Measurements from ENCODE around the gene AP1AR.
"Not testable (repeated sequence)": the region's sequence is repeated elsewhere in the genome, so short reads cannot be mapped to it uniquely, and the experiment has no call there.

AP1AR gene

DNA sequence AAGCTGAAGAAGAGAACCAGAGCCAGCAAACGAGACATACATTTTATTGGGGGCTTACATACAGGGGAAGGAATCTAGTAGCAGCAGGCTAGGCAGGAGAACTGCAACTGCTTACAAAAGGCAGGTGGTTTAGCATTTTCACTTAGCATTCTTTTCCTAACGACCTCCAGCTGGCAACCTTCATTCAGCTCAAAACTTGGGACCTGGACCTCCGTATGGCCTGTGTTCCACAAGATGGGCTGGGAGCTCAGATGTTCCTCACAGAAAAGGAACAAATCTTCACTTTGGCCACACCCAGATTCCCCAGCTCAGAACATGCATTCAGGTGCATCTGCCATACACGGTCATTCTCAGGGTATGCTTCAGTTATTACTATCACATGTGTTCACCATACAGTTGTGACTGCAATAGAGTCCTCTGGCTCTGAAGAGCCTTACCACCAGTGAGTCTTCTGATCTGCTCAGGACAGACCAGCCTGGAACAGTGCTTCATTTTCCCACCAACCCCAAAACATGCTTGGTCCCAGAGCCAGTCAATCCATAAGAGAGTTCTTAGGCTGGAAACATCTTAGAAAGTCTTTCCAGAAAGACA, 29.6 kb upstream of the AP1AR start:
- Histone ChIP-seq H3K9me3 (ENCODE audit: control insufficient read depth in 1 of 2, low read length in 2 of 2) (no peaks in the 10 kb centered on the region), H3K27ac (ENCODE audit: low read length) (no peak overlapping the region), H3K4me1 (ENCODE audit: control insufficient read depth in 1 of 2, insufficient read depth in 2 of 2, low read length in 2 of 2) (no peaks in the 10 kb centered on the region), H3K27me3 (ENCODE audit: low read depth, low read length) (no peaks in the 10 kb centered on the region), H3K4me3 (ENCODE audit: low read depth in 1 of 2, low read length in 2 of 2) (no peak overlapping the region), H3K36me3 (ENCODE audit: control insufficient read depth in 1 of 2, insufficient read depth in 2 of 2, low read length in 2 of 2) (no peaks in the 10 kb centered on the region)

DNA sequence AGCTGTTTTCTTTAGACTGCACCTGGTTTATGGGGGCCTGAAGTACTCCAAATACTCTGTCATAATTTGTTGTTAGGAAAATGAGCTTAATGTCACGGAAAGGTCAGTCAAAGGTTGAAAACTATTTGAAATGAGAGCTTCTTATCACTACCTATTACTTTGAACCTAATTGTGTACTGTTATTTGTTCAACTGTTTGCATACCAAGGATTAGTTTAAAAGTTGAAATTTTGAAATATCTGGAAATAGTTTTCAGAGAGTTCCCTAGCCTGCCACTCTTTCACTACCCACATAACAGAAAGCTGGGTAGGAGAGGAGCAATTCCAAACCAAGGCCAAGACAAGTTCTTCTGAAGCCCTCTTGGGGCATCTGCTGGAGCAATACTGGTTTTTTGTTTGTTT, 28.0 kb upstream of the AP1AR start:
- no peak overlapping the region for H3K27ac ChIP-seq (ENCODE audit: low read length)
- no peaks in the 10 kb centered on the region for H3K27me3 ChIP-seq (ENCODE audit: low read depth, low read length)
- H3K9me3 ChIP-seq (ENCODE audit: control insufficient read depth in 1 of 2, low read length in 2 of 2) = no peaks in the 10 kb centered on the region
- no peaks in the 10 kb centered on the region for H3K4me1 ChIP-seq (ENCODE audit: control insufficient read depth in 1 of 2, insufficient read depth in 2 of 2, low read length in 2 of 2)
- no peaks in the 10 kb centered on the region for H3K36me3 ChIP-seq (ENCODE audit: control insufficient read depth in 1 of 2, insufficient read depth in 2 of 2, low read length in 2 of 2)
- no peak overlapping the region for H3K4me3 ChIP-seq (ENCODE audit: low read depth in 1 of 2, low read length in 2 of 2)

DNA sequence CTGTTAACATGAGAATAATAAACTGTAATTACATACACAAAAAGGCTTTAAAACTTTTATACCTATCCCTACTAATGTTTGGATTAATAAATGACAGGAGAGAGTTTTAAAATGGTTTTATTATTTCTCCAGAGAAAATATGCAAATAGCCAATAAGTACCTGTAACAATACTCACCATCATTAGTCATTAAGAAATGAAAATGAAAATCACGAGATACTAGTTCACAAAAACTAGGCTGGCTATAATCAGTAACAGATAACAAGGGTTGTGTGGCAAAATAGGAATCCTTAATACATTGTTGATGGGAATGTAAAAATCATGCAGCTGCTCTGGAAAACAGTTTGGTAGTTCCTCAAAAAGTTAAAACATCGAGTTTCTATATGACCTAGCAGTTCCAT, 25.2 kb upstream of the AP1AR start:
- Histone ChIP-seq H3K27ac (ENCODE audit: low read length) (no peak overlapping the region), H3K27me3 (ENCODE audit: low read depth, low read length) (no peaks in the 10 kb centered on the region), H3K4me1 (ENCODE audit: control insufficient read depth in 1 of 2, insufficient read depth in 2 of 2, low read length in 2 of 2) (no peaks in the 10 kb centered on the region), H3K36me3 (ENCODE audit: control insufficient read depth in 1 of 2, insufficient read depth in 2 of 2, low read length in 2 of 2) (no peaks in the 10 kb centered on the region), H3K4me3 (ENCODE audit: low read depth in 1 of 2, low read length in 2 of 2) (no peak overlapping the region), H3K9me3 (ENCODE audit: control insufficient read depth in 1 of 2, low read length in 2 of 2) (no peaks in the 10 kb centered on the region)

DNA sequence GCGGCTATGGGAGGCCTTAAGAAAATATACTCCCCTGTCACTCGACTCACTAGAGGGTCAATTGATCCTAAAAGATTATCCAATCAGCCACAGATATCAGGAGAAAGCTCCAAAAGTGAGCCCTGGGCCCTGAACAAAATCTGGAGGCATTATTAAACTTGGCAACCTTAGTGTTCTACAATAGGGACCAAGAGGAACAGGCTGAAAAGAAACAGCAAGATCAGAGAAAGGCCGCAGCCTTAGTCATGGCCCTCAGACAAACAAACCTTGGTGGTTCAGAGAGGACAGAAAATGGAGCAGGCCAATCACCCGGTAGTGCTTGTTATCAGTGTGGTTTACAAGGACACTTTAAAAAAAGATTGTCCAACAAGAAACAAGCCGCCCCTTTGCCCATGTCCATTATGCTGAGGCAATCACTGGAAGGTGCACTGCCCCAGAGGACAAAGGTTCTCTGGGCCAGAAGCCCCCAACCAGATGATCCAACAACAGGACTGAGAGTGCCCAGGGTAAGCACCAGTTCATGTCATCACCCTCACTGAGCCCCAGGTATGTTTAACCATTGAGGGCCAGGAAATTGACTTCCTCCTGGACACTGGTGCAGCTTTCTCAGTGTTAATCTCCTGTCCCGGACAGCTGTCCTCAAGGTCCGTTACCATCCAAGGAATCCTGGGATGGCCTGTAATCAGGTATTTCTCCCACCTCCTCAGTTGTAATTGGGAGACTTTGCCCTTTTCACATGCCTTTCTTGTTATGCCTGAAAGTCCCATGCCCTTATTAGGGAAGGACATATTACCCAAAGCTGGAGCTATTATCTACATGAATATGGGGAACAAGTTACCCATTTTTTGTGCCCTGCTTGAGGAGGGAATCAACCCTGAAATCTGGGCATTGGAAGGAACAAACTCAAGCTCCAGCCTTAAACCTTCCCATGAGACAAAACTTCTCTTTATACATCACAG, 23.2 kb upstream of the AP1AR start:
- not testable (repeated sequence) for H3K4me3 ChIP-seq (ENCODE audit: low read depth in 1 of 2, low read length in 2 of 2); H3K27ac ChIP-seq (ENCODE audit: low read length); H3K4me1 ChIP-seq (ENCODE audit: control insufficient read depth in 1 of 2, insufficient read depth in 2 of 2, low read length in 2 of 2); H3K9me3 ChIP-seq (ENCODE audit: control insufficient read depth in 1 of 2, low read length in 2 of 2); H3K36me3 ChIP-seq (ENCODE audit: control insufficient read depth in 1 of 2, insufficient read depth in 2 of 2, low read length in 2 of 2); H3K27me3 ChIP-seq (ENCODE audit: low read depth, low read length)

DNA sequence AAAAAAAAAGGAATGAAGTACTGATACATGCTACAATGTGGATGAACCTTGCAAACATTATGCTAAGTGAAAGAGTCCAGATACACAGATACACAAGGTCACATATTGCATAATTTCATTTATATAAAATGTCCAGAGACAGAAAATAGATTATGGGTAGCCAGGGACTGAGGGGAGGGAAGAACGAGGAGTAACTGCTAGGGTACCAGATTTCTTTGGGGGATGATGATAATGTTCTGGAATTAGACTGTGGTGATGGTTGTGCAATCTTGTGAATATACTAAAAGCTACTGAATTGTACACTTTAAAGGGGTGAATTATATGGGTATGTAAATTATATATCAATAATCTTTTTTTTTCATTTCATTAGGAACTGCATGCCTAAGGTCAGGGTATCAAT, 20.8 kb upstream of the AP1AR start:
- Histone ChIP-seq H3K9me3 (ENCODE audit: control insufficient read depth in 1 of 2, low read length in 2 of 2) (no peaks in the 10 kb centered on the region), H3K27ac (ENCODE audit: low read length) (no peak overlapping the region), H3K4me3 (ENCODE audit: low read depth in 1 of 2, low read length in 2 of 2) (no peak overlapping the region), H3K4me1 (ENCODE audit: control insufficient read depth in 1 of 2, insufficient read depth in 2 of 2, low read length in 2 of 2) (no peaks in the 10 kb centered on the region), H3K36me3 (ENCODE audit: control insufficient read depth in 1 of 2, insufficient read depth in 2 of 2, low read length in 2 of 2) (no peaks in the 10 kb centered on the region), H3K27me3 (ENCODE audit: low read depth, low read length) (no peaks in the 10 kb centered on the region)

DNA sequence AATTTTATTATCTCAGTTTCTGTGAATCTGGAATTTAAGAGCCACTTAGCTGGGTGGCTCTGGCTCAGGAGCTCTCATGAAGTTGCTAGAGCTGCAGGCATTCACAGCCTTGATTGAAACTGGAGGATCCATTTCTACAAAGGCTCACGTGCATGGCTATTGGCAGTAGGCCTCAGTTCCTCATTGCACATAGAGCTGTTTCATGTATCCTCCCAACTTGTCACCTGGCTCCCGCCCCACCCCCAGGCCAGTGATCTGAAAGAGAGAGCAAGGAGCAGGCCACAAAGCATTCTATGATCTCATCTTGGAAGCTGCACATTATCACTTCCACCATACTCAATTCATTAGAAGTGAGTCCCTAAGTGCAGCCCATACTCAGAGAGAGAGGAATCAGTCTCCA, 18.5 kb upstream of the AP1AR start:
- Histone ChIP-seq H3K27me3 (ENCODE audit: low read depth, low read length) (no peaks in the 10 kb centered on the region), H3K9me3 (ENCODE audit: control insufficient read depth in 1 of 2, low read length in 2 of 2) (no peaks in the 10 kb centered on the region), H3K4me1 (ENCODE audit: control insufficient read depth in 1 of 2, insufficient read depth in 2 of 2, low read length in 2 of 2) (no peaks in the 10 kb centered on the region), H3K4me3 (ENCODE audit: low read depth in 1 of 2, low read length in 2 of 2) (no peak overlapping the region), H3K27ac (ENCODE audit: low read length) (no peak overlapping the region), H3K36me3 (ENCODE audit: control insufficient read depth in 1 of 2, insufficient read depth in 2 of 2, low read length in 2 of 2) (no peaks in the 10 kb centered on the region)

DNA sequence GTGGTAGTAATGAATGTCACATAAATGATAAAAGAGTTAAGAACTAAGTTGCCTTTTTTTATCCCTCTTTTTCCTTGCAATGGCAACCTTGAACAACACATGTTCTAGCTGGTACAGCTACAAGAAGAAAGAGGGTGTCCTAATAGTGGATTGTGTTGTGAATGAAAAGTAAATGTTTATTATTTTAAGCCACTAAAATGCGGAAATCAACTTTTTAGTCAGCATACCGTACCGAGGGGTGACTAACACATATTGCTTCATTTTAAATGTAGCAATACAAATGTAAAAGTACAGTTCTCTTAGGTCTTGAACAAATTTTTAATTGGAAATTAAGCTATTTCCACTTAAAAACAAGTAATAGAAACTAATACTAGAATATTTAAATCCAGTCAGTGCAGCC, 17.7 kb upstream of the AP1AR start:
- no peaks in the 10 kb centered on the region for H3K36me3 ChIP-seq (ENCODE audit: control insufficient read depth in 1 of 2, insufficient read depth in 2 of 2, low read length in 2 of 2)

DNA sequence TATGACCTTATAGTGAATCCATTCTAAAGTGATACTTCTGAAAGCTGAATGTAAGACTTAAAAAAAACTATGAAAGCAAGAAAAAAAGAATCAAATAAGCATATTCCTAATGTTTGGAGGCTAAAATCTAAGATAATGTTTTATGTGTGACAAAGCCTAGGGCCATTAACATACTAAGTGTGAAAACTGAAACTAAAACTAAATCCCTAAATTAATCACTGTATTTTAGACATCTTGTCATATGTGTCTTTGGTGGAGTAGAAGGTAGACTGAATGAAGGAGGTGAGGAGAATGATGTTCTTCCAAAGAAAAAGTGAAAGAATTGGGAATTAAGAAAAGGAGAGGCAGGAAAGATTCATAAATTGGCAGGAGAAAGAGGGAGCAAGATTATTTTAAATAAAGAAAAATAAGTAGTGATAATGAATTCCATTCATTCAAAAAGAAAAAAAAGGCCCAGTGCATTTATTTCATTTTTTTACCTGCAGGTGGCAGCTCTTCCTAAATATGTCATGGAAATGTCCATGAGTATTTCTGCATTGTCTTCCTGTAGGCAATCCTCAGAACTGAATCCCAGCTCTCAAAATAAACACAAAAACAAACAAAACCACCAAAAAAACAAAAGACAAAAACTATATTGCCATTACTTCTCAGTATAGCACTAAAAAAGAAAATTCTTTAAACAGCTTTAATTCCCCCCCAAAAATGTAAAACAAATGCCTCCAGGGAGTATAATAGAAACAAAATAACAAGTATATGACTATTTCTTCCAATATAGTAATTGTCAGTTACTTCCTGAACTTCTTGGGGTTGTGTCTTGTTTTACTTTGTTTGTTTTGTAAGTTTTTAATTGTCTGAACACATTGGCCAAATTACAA, 17.0 kb upstream of the AP1AR start:
- H3K27me3 ChIP-seq (ENCODE audit: low read depth, low read length) = no peaks in the 10 kb centered on the region
- no peak overlapping the region for H3K27ac ChIP-seq (ENCODE audit: low read length)
- no peaks in the 10 kb centered on the region for H3K4me1 ChIP-seq (ENCODE audit: control insufficient read depth in 1 of 2, insufficient read depth in 2 of 2, low read length in 2 of 2)
- H3K36me3 ChIP-seq (ENCODE audit: control insufficient read depth in 1 of 2, insufficient read depth in 2 of 2, low read length in 2 of 2) = no peaks in the 10 kb centered on the region
- no peak overlapping the region for H3K4me3 ChIP-seq (ENCODE audit: low read depth in 1 of 2, low read length in 2 of 2)
- no peaks in the 10 kb centered on the region for H3K9me3 ChIP-seq (ENCODE audit: control insufficient read depth in 1 of 2, low read length in 2 of 2)

More for the DNA sequence above, 17.7 kb upstream of the AP1AR start:
- no peak overlapping the region for H3K27ac ChIP-seq (ENCODE audit: low read length)
- no peak overlapping the region for H3K4me3 ChIP-seq (ENCODE audit: low read depth in 1 of 2, low read length in 2 of 2)
- no peaks in the 10 kb centered on the region for H3K27me3 ChIP-seq (ENCODE audit: low read depth, low read length)
- no peaks in the 10 kb centered on the region for H3K9me3 ChIP-seq (ENCODE audit: control insufficient read depth in 1 of 2, low read length in 2 of 2)
- H3K4me1 ChIP-seq (ENCODE audit: control insufficient read depth in 1 of 2, insufficient read depth in 2 of 2, low read length in 2 of 2) = no peaks in the 10 kb centered on the region

DNA sequence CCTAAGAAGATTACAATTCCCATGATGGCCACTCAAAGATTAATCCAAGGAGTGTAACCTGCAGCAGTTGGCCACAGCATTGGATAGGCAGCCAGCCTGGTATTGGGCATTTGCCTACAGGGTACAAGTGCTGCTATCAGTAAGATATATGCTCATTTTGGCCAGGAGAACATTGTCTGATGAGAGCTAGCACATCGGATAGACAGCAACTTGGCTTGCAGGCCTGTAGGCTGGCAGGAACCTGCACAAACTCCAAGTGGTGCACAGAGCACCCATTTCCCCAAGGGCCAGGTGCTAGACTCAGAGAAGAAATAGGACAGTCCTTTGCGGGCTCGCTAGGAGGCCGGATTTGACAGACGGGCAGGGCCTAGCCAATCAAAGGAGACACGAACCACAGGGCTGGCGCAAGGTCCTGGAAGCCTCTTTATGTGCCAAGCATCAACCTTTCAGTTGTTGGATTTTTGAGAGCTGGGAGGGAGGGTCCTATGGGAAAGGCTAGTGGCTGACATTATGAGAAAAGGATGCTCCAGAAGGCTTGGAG, 11.7 kb upstream of the AP1AR start:
- H3K27me3 ChIP-seq (ENCODE audit: low read depth, low read length) = no peaks in the 10 kb centered on the region
- no peaks in the 10 kb centered on the region for H3K36me3 ChIP-seq (ENCODE audit: control insufficient read depth in 1 of 2, insufficient read depth in 2 of 2, low read length in 2 of 2)
- H3K4me3 ChIP-seq (ENCODE audit: low read depth in 1 of 2, low read length in 2 of 2) = no peak overlapping the region
- H3K9me3 ChIP-seq (ENCODE audit: control insufficient read depth in 1 of 2, low read length in 2 of 2) = no peaks in the 10 kb centered on the region
- H3K27ac ChIP-seq (ENCODE audit: low read length) = no peak overlapping the region
- H3K4me1 ChIP-seq (ENCODE audit: control insufficient read depth in 1 of 2, insufficient read depth in 2 of 2, low read length in 2 of 2) = no peaks in the 10 kb centered on the region

DNA sequence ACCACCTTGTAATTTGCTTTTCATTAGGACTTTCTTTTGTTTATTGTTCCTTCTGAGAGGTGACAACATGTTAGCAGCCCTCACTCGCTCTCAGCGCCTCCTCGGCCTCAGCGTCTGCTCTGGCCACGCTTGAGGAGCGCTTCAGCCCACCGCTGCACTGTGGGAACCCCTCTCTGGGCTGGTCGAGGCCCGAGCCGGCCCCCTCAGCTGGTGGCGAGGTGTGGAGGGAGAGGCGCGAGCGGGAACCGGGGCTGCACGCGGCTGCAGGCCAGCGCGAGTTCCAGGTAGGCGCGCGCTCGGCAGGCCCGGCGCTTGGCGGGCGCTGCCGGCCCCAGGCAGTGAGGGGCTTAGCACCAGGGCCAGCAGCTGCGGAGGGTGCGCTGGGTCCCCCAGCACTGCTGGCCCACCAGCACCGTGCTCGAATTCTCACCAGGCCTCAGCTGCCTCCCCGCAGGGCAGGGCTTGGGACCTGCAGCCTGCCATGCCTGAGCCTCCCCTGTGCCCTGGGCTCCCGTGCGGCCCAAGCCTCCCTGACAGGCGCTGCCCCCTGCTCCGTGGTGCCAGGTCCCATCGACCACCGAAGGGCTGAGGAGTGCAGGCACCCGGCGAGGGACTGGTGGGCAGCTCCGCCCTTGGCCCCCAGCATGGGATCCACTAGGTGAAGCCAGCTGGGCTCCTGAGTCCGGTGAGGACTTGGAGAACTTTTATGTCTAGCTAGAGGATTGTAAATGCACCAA, 9.2 kb upstream of the AP1AR start:
- no peak overlapping the region for H3K4me3 ChIP-seq (ENCODE audit: low read depth in 1 of 2, low read length in 2 of 2)
- H3K4me1 ChIP-seq (ENCODE audit: control insufficient read depth in 1 of 2, insufficient read depth in 2 of 2, low read length in 2 of 2) = no peaks in the 10 kb centered on the region
- no peak overlapping the region for H3K27ac ChIP-seq (ENCODE audit: low read length)
- H3K27me3 ChIP-seq (ENCODE audit: low read depth, low read length) = no peaks in the 10 kb centered on the region
- no peaks in the 10 kb centered on the region for H3K36me3 ChIP-seq (ENCODE audit: control insufficient read depth in 1 of 2, insufficient read depth in 2 of 2, low read length in 2 of 2)
- no peaks in the 10 kb centered on the region for H3K9me3 ChIP-seq (ENCODE audit: control insufficient read depth in 1 of 2, low read length in 2 of 2)

Measured in muscle layer of duodenum (tissue), 2 donors.